Activated naive CD4-positive, alpha-beta T cell treated with anti-CD3 and anti-CD28 coated beads for 36 hours (primary cell): ENCODE results near the gene GSTK1. TPM values are rescaled to one million over a fixed set of nuclear protein-coding genes. Genes with fewer than 3 reads are reported as not detected.

Experiments
- CTCF ChIA-PET: fragments of 350-600 bp; sonication (Branson Sonifier 250); formaldehyde crosslinking; loops from one replicate; lab custom pipeline; 2021; ENCODE audit warnings: antibody characterized with exemption; lab: Charles Lee
- DNase-seq: peaks from one replicate; pipeline ENCODE4 v3.0.0-alpha.2; 2020
- H3K27ac Mint-ChIP-seq: one replicate; pipeline ENCODE4 v1.8.0; 2021; ENCODE audit warnings: mild to moderate bottlenecking, mixed read lengths
- H3K27me3 Mint-ChIP-seq: one replicate; pipeline ENCODE4 v1.8.0; 2021; ENCODE audit warnings: low read depth, mixed read lengths
- H3K36me3 Mint-ChIP-seq: one replicate; pipeline ENCODE4 v1.8.0; 2021; ENCODE audit warnings: low read depth, mixed read lengths
- H3K4me1 Mint-ChIP-seq: one replicate; pipeline ENCODE4 v1.8.0; 2021; ENCODE audit warnings: low read depth, mixed read lengths
- H3K4me3 Mint-ChIP-seq: one replicate; pipeline ENCODE4 v1.8.0; 2021; ENCODE audit warnings: mild to moderate bottlenecking, moderate library complexity, mixed read lengths
- H3K9me3 Mint-ChIP-seq: one replicate; pipeline ENCODE4 v1.8.0; 2021; ENCODE audit warnings: mixed read lengths
- intact Hi-C: fragments of 100-400 bp; cut with micrococcal nuclease; formaldehyde crosslinking; loops from one replicate; pipeline ENCODE4 v1.15.1; 2023
- total RNA-seq, 2 experiments: library from RNA; stranded (reverse); gene quantifications; one replicate each; pipeline ENCODE4 v1.2.3, GENCODE V29; 2021

The GSTK1 gene
- total RNA-seq, 2 experiments from 2014 or later, result 186 to 187 TPM

- no peak for DNase-seq
- Mint-ChIP-seq H3K4me1 (peaks cover 31% of the 10 kb centered on the region), H3K27me3 (no peaks in the 10 kb centered on the region), H3K36me3 (peaks cover 17% of the 10 kb centered on the region), H3K9me3 (no peaks in the 10 kb centered on the region), H3K4me3 (no peak overlapping the region), H3K27ac (peak overlapping the region; percentile 50)
- intact Hi-C loops, result no loop called here
- CTCF ChIA-PET, result interaction anchor here (2.1 kb wide), 1 partner anchor 32 kb away, joined by 6 read pairs; no protein-coding TSS in a partner anchor
These were observed 9.6 kb downstream of the GSTK1 start for GRCh38 chr7:143272871-143273270.

- H3K27ac Mint-ChIP-seq, result peak overlapping the region; percentile 94
- peak overlapping the region; percentile 77 for H3K4me3 Mint-ChIP-seq
- no peak for DNase-seq
- CTCF ChIA-PET, result interaction anchor here (0.5 to 4.6 kb wide), 13 partner anchors 8 to 101 kb away, joined by 3 to 23 read pairs (median 5); partner anchors contain the start of genes CASP2 and GSTK1
- H3K9me3 Mint-ChIP-seq, result no peaks in the 10 kb centered on the region
- intact Hi-C loops, result loop anchor here (1.0 to 10.0 kb wide), 5 partner anchors 9 to 1545 kb away; partner anchors contain the start of genes CASP2 and GSTK1
- H3K36me3 Mint-ChIP-seq, result no peaks in the 10 kb centered on the region
- peaks cover 41% of the 10 kb centered on the region for H3K4me1 Mint-ChIP-seq
- H3K27me3 Mint-ChIP-seq, result no peaks in the 10 kb centered on the region
These were observed 16.2 kb downstream of the GSTK1 start for GRCh38 chr7:143279186-143280098.

GRCh38 chr7:143280160-143280559, 16.9 kb downstream of the GSTK1 start:
- CTCF ChIA-PET, result interaction anchor here (0.5 to 4.6 kb wide), 12 partner anchors 10 to 100 kb away, joined by 3 to 23 read pairs (median 6); partner anchors contain the start of gene GSTK1

GRCh38 chr7:143280566-143280965, 17.3 kb downstream of the GSTK1 start:
- H3K4me1 Mint-ChIP-seq, result peaks cover 41% of the 10 kb centered on the region
- intact Hi-C loops, result loop anchor here (10.0 kb wide), 1 partner anchor 1544 kb away; no protein-coding TSS in a partner anchor
- CTCF ChIA-PET, result interaction anchor here (0.6 to 4.6 kb wide), 8 partner anchors 10 to 56 kb away, joined by 3 to 23 read pairs (median 6); partner anchors contain the start of gene GSTK1

More at GRCh38 chr7:143280160-143280559, 16.9 kb downstream of the GSTK1 start:
- Mint-ChIP-seq H3K36me3 (no peaks in the 10 kb centered on the region), H3K27me3 (no peaks in the 10 kb centered on the region), H3K4me1 (peaks cover 41% of the 10 kb centered on the region), H3K4me3 (peak overlapping the region; percentile 77), H3K9me3 (no peaks in the 10 kb centered on the region), H3K27ac (peak overlapping the region; percentile 94)
- DNase-seq, result no peak
- intact Hi-C loops, result loop anchor here (10.0 kb wide), 1 partner anchor 1545 kb away; no protein-coding TSS in a partner anchor

GRCh38 chr7:143281529-143281928, 18.3 kb downstream of the GSTK1 start:
- CTCF ChIA-PET, result interaction anchor here (0.6 to 4.6 kb wide), 7 partner anchors 9 to 64 kb away, joined by 3 to 23 read pairs (median 4); partner anchors contain the start of gene GSTK1
- no peaks in the 10 kb centered on the region for H3K36me3 Mint-ChIP-seq
- H3K9me3 Mint-ChIP-seq, result no peaks in the 10 kb centered on the region
- no peak overlapping the region for H3K27ac Mint-ChIP-seq
- no peak overlapping the region for H3K4me3 Mint-ChIP-seq
- intact Hi-C loops, result loop anchor here (10.0 kb wide), 1 partner anchor 1543 kb away; no protein-coding TSS in a partner anchor
- no peaks in the 10 kb centered on the region for H3K27me3 Mint-ChIP-seq
- DNase-seq, result no peak
- peaks cover 41% of the 10 kb centered on the region for H3K4me1 Mint-ChIP-seq

More at GRCh38 chr7:143280566-143280965, 17.3 kb downstream of the GSTK1 start:
- no peaks in the 10 kb centered on the region for H3K36me3 Mint-ChIP-seq
- H3K4me3 Mint-ChIP-seq, result peak overlapping the region; percentile 77
- no peak for DNase-seq
- peak overlapping the region; percentile 94 for H3K27ac Mint-ChIP-seq
- H3K9me3 Mint-ChIP-seq, result no peaks in the 10 kb centered on the region
- H3K27me3 Mint-ChIP-seq, result no peaks in the 10 kb centered on the region

- Mint-ChIP-seq H3K36me3 (no peaks in the 10 kb centered on the region), H3K27ac (no peak overlapping the region), H3K9me3 (peaks cover 4% of the 10 kb centered on the region), H3K4me1 (peaks cover 45% of the 10 kb centered on the region), H3K4me3 (no peak overlapping the region), H3K27me3 (no peaks in the 10 kb centered on the region)
- DNase-seq, result no peak
- CTCF ChIA-PET, result interaction anchor here (0.6 to 4.6 kb wide), 6 partner anchors 19 to 413 kb away, joined by 3 to 23 read pairs (median 3); partner anchors contain the start of gene GSTK1
- intact Hi-C loops, result loop anchor here (10.0 kb wide), 1 partner anchor 1543 kb away; no protein-coding TSS in a partner anchor
These were observed 18.9 kb downstream of the GSTK1 start for GRCh38 chr7:143282124-143282523.

GRCh38 chr7:143283381-143283780, 20.1 kb downstream of the GSTK1 start:
- Mint-ChIP-seq H3K4me3 (no peak overlapping the region), H3K4me1 (peaks cover 53% of the 10 kb centered on the region), H3K9me3 (peaks cover 6% of the 10 kb centered on the region), H3K36me3 (peaks cover 3% of the 10 kb centered on the region), H3K27ac (no peak overlapping the region), H3K27me3 (no peaks in the 10 kb centered on the region)
- intact Hi-C loops, result loop anchor here (10.0 kb wide), 1 partner anchor 1541 kb away; no protein-coding TSS in a partner anchor
- DNase-seq, result no peak
- CTCF ChIA-PET, result interaction anchor here (0.9 to 1.2 kb wide), 2 partner anchors 16 to 35 kb away, joined by 3 read pairs; no protein-coding TSS in a partner anchor

- intact Hi-C loops, result loop anchor here (10.0 kb wide), 1 partner anchor 1540 kb away; no protein-coding TSS in a partner anchor
- Mint-ChIP-seq H3K4me1 (peaks cover 43% of the 10 kb centered on the region), H3K9me3 (peaks cover 6% of the 10 kb centered on the region), H3K4me3 (no peak within 1 kb of the TSS), H3K36me3 (peaks cover 14% of the 10 kb centered on the region), H3K27ac (peak within 1 kb of the TSS; percentile 35), H3K27me3 (no peaks in the 10 kb centered on the region)
- CTCF ChIA-PET, result no interaction called here
- no peak for DNase-seq
These were observed 21.6 kb downstream of the GSTK1 start, which contains the start of gene TMEM139 for GRCh38 chr7:143284591-143285469. TMEM139 (plus strand) TSS chr7:143284958; CDS start chr7:143285958, 1,000 bp downstream.

- CTCF ChIA-PET, result no interaction called here
- intact Hi-C loops, result loop anchor here (10.0 kb wide), 1 partner anchor 1539 kb away; no protein-coding TSS in a partner anchor
- peaks cover 6% of the 10 kb centered on the region for H3K9me3 Mint-ChIP-seq
- peak overlapping the region; percentile 35 for H3K27ac Mint-ChIP-seq
- H3K36me3 Mint-ChIP-seq, result peaks cover 20% of the 10 kb centered on the region
- DNase-seq, result no peak
- no peak overlapping the region for H3K4me3 Mint-ChIP-seq
- peaks cover 41% of the 10 kb centered on the region for H3K4me1 Mint-ChIP-seq
- no peaks in the 10 kb centered on the region for H3K27me3 Mint-ChIP-seq
These were observed 22.2 kb downstream of the GSTK1 start for GRCh38 chr7:143285470-143285778.

GRCh38 chr7:143285806-143286521, 22.7 kb downstream of the GSTK1 start:
- Mint-ChIP-seq H3K4me1 (peaks cover 43% of the 10 kb centered on the region), H3K36me3 (peaks cover 23% of the 10 kb centered on the region), H3K27me3 (no peaks in the 10 kb centered on the region), H3K9me3 (peaks cover 6% of the 10 kb centered on the region), H3K27ac (no peak overlapping the region), H3K4me3 (no peak overlapping the region)
- CTCF ChIA-PET, result interaction anchor here (2.5 kb wide), 1 partner anchor 45 kb away, joined by 12 read pairs; no protein-coding TSS in a partner anchor
- DNase-seq, result no peak
- intact Hi-C loops, result loop anchor here (10.0 kb wide), 1 partner anchor 1539 kb away; no protein-coding TSS in a partner anchor
